GM12878 (cell line): ENCODE measurements around the gene IL4I1. TPM values are rescaled to one million over a fixed set of nuclear protein-coding genes. Genes with fewer than 3 reads are reported as not detected.
A peak's percentile ranks its signal among the peaks of the same experiment; 100 is the strongest.

Experiments
- BRCA1 ChIP-seq: IDR thresholded peaks from 2 replicates; pipeline ENCODE4 v1.6.1; 2011; ENCODE audit warnings: low read depth, low read length, improper control_type of control experiment
- ETV6 ChIP-seq, 2 experiments: fragments of 450-650 bp in 1 of 2; IDR thresholded peaks in 1 of 2; conservative IDR thresholded peaks in 1 of 2; 2 replicates each; pipeline ENCODE4 v1.6.1; 2014; ENCODE audit warnings: antibody characterized with exemption in 1 of 2, borderline replicate concordance in 1 of 2, low read depth in 1 of 2, mild to moderate bottlenecking in 1 of 2, moderate library complexity in 1 of 2
- EZH2 ChIP-seq: IDR thresholded peaks from 2 replicates; pipeline ENCODE4 v1.6.1; 2012; ENCODE audit warnings: low read depth, mild to moderate bottlenecking, control low read depth, inconsistent platforms, low read length, borderline replicate concordance; ENCODE audit not compliant: control insufficient read depth
- IRF5 ChIP-seq: fragments of 450-650 bp; IDR thresholded peaks from 2 replicates; pipeline ENCODE4 v1.6.1; 2017; ENCODE audit warnings: borderline replicate concordance
- MYC ChIP-seq: IDR thresholded peaks from 2 replicates; pipeline ENCODE4 v1.6.1; 2011; ENCODE audit warnings: mild to moderate bottlenecking, low read length, moderate library complexity, inconsistent platforms; ENCODE audit not compliant: insufficient read depth, insufficient replicate concordance, insufficient read length, severe bottlenecking
- NFYB ChIP-seq: IDR thresholded peaks from 2 replicates; pipeline ENCODE4 v1.6.1; 2011; ENCODE audit warnings: low read depth, mild to moderate bottlenecking, low read length, improper control_type of control experiment, moderate library complexity; ENCODE audit not compliant: insufficient read depth
- POLR2A ChIP-seq: IDR thresholded peaks from 2 replicates; pipeline ENCODE4 v1.6.1; 2011; ENCODE audit warnings: low read depth, mild to moderate bottlenecking, low read length
- POLR2AphosphoS2 ChIP-seq: IDR thresholded peaks from 2 replicates; pipeline ENCODE4 v1.6.1; 2011; ENCODE audit warnings: low read depth, mild to moderate bottlenecking, low read length, improper control_type of control experiment, moderate library complexity
- POLR2AphosphoS5 ChIP-seq: IDR thresholded peaks from 2 replicates; pipeline ENCODE4 v1.6.1; 2011; ENCODE audit warnings: mild to moderate bottlenecking, low read length, inconsistent platforms
- POU2F2 ChIP-seq: IDR thresholded peaks from 3 replicates; pipeline ENCODE4 v1.6.1; 2011; ENCODE audit warnings: low read depth, mild to moderate bottlenecking, low read length, borderline replicate concordance
- RELA ChIP-seq: fragments of 450-650 bp; IDR thresholded peaks from 2 replicates; pipeline ENCODE4 v1.8.0; 2014; ENCODE audit warnings: borderline replicate concordance; ENCODE audit not compliant: partially characterized antibody
- SMC3 ChIP-seq: IDR thresholded peaks from 2 replicates; pipeline ENCODE4 v1.6.1; 2011; ENCODE audit warnings: low read length, improper control_type of control experiment, borderline replicate concordance
- SRF ChIP-seq, 2 experiments: IDR thresholded peaks; 2 replicates each; pipeline ENCODE4 v1.6.1; 2011; ENCODE audit warnings: low read depth in 2 of 2, low read length in 2 of 2, mild to moderate bottlenecking in 1 of 2, moderate library complexity in 1 of 2
- TAF1 ChIP-seq: IDR thresholded peaks from 2 replicates; pipeline ENCODE4 v1.6.1; 2011; ENCODE audit warnings: mild to moderate bottlenecking, low read depth, low read length, borderline replicate concordance
- TCF7 ChIP-seq: IDR thresholded peaks from 2 replicates; pipeline ENCODE4 v1.6.1; 2014; ENCODE audit warnings: antibody characterized with exemption, borderline replicate concordance
- ZNF207 ChIP-seq: fragments of 450-650 bp; IDR thresholded peaks from 2 replicates; pipeline ENCODE4 v1.6.1; 2014; ENCODE audit warnings: antibody characterized with exemption, mild to moderate bottlenecking, borderline replicate concordance
- ZNF274 ChIP-seq: IDR thresholded peaks from one replicate; pipeline ENCODE4 v1.8.0; 2011; ENCODE audit not compliant: insufficient read length, insufficient read depth
- ZZZ3 ChIP-seq: IDR thresholded peaks from 2 replicates; pipeline ENCODE4 v1.6.1; 2011; ENCODE audit warnings: low read depth; ENCODE audit not compliant: control insufficient read depth, insufficient read length
- polyA plus RNA-seq, 11 experiments: library from polyadenylated mRNA; depleted of rRNA in 4 of 11; unstranded in 6 of 11; stranded (reverse) in 5 of 11; fragments of >200 nt; fragmentation: Nextera tagmentation in 4 of 11; fragmentation: Illumina TruSeq in 1 of 11; extraction: Ambion mirVana in 4 of 11; extraction: Trizol in 1 of 11; gene quantifications; 1 replicate in 1 of 11; 2 replicates in 10 of 11; pipeline versions ENCODE4 v1.2.1 to v1.2.3, GENCODE V29; 2011 to 2016; ENCODE audit warnings: inconsistent platforms in 2 of 11, missing spikeins in 2 of 11, low read depth in 1 of 11
- total RNA-seq, 4 experiments: library from RNA; depleted of rRNA in 3 of 4; stranded (reverse); fragments of >200 nt in 3 of 4; fragmentation: Illumina TruSeq in 1 of 4; extraction: Trizol in 1 of 4; gene quantifications; 2 replicates each; pipeline versions ENCODE4 v1.2.1 to v1.2.3, GENCODE V29; 2013 to 2021
- TF ChIP-seq, protein P1 (sequence below): fragments of 450-650 bp; formaldehyde crosslinking; IDR thresholded peaks from 2 replicates; pipeline ENCODE4 v1.5.0; 2022; ENCODE audit warnings: mild to moderate bottlenecking, missing genetic modification characterization
- TF ChIP-seq, protein P2 (sequence below): fragments of 450-650 bp; IDR thresholded peaks from 2 replicates; pipeline ENCODE4 v1.6.1; 2017; ENCODE audit warnings: mild to moderate bottlenecking, moderate library complexity

The IL4I1 gene
- total and polyA plus RNA-seq, 10 of the 15 experiments (the other 5 are each of a cell fraction or from before 2014, with no cell fraction given), result 0.62 to 83.8 (median 42.8) TPM

DNA sequence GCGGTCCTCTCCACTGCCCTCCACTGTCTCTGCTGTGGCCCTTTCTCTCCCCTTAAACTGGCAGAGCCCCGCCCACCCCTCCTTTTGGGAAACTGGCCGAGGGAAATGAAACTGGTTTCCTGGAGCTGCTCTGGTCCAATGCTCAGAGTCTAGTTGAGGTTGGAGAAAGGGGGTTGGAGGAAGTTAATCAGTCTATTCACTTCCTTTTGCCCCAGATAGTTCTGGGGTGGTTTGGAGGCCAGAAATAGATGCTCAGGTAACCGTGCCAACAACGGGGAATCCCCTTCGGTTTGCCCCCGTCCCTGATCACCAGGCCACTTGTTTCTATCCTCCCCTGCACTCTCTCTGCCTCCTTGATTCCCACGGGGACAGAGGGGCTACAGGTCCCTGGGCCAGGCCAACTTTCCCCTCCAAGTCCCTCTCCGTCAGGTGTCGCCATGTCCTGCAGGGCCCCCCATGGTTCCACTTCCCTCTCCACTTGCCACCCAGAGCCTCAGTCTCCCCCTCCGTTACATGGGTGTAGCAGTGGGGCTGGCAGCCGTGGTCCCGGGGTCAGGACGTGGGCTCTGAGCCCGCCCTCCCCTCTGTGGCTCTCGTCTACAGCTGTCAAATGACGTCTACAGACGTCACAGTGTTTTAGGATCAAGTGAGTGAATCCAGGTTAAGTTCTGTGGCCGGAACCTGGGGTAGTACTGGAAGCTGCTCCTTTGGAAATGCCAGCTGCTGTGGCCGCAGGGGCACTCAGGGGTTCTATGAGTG, at the start of gene IL4I1 (continued):
- TF ChIP-seq MYC, result no peak
- peak; percentile 94 for TF ChIP-seq RELA
- no peak for TF ChIP-seq ZZZ3
- peak in 1 of 2 experiments; percentile 88; a peak in 2 of 4 replicates for TF ChIP-seq ETV6 (conservative IDR thresholded peaks at IDR 0.05 in 1 of 2, IDR thresholded peaks at IDR 0.05 in 1 of 2; ENCODE audit: borderline replicate concordance in 1 of 2, low read depth in 1 of 2)
- 0 out of 2 replicates have a peak, but pooled peaks have one; percentile 54 for TF ChIP-seq ZNF207
- no peak for TF ChIP-seq POU2F2
- TF ChIP-seq SMC3, result peak; percentile 16; the same call in 1 of the 2 replicates
- TF ChIP-seq SRF (IDR thresholded peaks at IDR 0.05; ENCODE audit: low read depth in 2 of 2, low read length in 2 of 2), result no peak
- peak; percentile 70; the same call in 1 of the 2 replicates for TF ChIP-seq POLR2AphosphoS5
- no peak for TF ChIP-seq IRF5
- TF ChIP-seq TAF1, result peak; percentile 63; the same call in 1 of the 2 replicates
- TF ChIP-seq POLR2A, result peak; percentile 69
- no peak for TF ChIP-seq BRCA1
- no peak for TF ChIP-seq TCF7
- no peak for TF ChIP-seq ZNF274
- TF ChIP-seq POLR2AphosphoS2, result 0 out of 2 replicates have a peak, but pooled peaks have one; percentile 58
- TF ChIP-seq, protein P1, sequence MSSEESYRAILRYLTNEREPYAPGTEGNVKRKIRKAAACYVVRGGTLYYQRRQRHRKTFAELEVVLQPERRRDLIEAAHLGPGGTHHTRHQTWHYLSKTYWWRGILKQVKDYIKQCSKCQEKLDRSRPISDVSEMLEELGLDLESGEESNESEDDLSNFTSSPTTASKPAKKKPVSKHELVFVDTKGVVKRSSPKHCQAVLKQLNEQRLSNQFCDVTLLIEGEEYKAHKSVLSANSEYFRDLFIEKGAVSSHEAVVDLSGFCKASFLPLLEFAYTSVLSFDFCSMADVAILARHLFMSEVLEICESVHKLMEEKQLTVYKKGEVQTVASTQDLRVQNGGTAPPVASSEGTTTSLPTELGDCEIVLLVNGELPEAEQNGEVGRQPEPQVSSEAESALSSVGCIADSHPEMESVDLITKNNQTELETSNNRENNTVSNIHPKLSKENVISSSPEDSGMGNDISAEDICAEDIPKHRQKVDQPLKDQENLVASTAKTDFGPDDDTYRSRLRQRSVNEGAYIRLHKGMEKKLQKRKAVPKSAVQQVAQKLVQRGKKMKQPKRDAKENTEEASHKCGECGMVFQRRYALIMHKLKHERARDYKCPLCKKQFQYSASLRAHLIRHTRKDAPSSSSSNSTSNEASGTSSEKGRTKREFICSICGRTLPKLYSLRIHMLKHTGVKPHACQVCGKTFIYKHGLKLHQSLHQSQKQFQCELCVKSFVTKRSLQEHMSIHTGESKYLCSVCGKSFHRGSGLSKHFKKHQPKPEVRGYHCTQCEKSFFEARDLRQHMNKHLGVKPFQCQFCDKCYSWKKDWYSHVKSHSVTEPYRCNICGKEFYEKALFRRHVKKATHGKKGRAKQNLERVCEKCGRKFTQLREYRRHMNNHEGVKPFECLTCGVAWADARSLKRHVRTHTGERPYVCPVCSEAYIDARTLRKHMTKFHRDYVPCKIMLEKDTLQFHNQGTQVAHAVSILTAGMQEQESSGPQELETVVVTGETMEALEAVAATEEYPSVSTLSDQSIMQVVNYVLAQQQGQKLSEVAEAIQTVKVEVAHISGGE (CRISPR knock-in tag), result no peak
- TF ChIP-seq, protein P2, sequence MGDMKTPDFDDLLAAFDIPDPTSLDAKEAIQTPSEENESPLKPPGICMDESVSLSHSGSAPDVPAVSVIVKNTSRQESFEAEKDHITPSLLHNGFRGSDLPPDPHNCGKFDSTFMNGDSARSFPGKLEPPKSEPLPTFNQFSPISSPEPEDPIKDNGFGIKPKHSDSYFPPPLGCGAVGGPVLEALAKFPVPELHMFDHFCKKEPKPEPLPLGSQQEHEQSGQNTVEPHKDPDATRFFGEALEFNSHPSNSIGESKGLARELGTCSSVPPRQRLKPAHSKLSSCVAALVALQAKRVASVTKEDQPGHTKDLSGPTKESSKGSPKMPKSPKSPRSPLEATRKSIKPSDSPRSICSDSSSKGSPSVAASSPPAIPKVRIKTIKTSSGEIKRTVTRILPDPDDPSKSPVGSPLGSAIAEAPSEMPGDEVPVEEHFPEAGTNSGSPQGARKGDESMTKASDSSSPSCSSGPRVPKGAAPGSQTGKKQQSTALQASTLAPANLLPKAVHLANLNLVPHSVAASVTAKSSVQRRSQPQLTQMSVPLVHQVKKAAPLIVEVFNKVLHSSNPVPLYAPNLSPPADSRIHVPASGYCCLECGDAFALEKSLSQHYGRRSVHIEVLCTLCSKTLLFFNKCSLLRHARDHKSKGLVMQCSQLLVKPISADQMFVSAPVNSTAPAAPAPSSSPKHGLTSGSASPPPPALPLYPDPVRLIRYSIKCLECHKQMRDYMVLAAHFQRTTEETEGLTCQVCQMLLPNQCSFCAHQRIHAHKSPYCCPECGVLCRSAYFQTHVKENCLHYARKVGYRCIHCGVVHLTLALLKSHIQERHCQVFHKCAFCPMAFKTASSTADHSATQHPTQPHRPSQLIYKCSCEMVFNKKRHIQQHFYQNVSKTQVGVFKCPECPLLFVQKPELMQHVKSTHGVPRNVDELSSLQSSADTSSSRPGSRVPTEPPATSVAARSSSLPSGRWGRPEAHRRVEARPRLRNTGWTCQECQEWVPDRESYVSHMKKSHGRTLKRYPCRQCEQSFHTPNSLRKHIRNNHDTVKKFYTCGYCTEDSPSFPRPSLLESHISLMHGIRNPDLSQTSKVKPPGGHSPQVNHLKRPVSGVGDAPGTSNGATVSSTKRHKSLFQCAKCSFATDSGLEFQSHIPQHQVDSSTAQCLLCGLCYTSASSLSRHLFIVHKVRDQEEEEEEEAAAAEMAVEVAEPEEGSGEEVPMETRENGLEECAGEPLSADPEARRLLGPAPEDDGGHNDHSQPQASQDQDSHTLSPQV, result 0 out of 2 replicates have a peak, but pooled peaks have one; percentile 8
- no peak for TF ChIP-seq NFYB
- TF ChIP-seq EZH2, result no peak
